Adrenal gland (tissue), 19 donors: ENCODE data around the gene ZNF747. TPM values are rescaled to one million over a fixed set of nuclear protein-coding genes. Genes with fewer than 3 reads are reported as not detected.

Experiments
- DNase-seq, 7 donors: peaks; one replicate each; pipeline ENCODE4 v3.0.0-alpha.2; 2019 to 2020
- H3K27ac ChIP-seq, 5 donors: fragments of 200-600 bp; sonication (generic) in 4 of 5; 1 replicate in 3 of 5; 2 replicates in 2 of 5; pipeline versions ENCODE4 v1.5.1 to v1.8.0; 2016 to 2020; ENCODE audit warnings: mild to moderate bottlenecking in 1 of 5
- H3K27me3 ChIP-seq: fragments of 200-600 bp; 2 replicates; pipeline ENCODE4 v1.8.0; 2021
- H3K36me3 ChIP-seq, 2 donors: fragments of 200-600 bp; replicated peaks in 1 of 2; 1 replicate in 1 of 2; 2 replicates in 1 of 2; pipeline versions ENCODE4 v1.5.1 to v1.8.0; 2018 to 2022
- H3K4me1 ChIP-seq, 2 donors: fragments of 200-600 bp; replicated peaks in 1 of 2; 1 replicate in 1 of 2; 2 replicates in 1 of 2; pipeline versions ENCODE4 v1.5.1 to v1.8.0; 2018 to 2021
- H3K4me3 ChIP-seq, 4 donors: fragments of 200-600 bp; sonication (generic) in 3 of 4; one replicate each; pipeline ENCODE4 v1.5.1; 2016 to 2018
- H3K9me3 ChIP-seq, 3 donors: fragments of 200-600 bp; sonication (generic) in 1 of 3; replicated peaks in 1 of 3; 1 replicate in 2 of 3; 2 replicates in 1 of 3; pipeline versions ENCODE4 v1.5.1 to v1.8.0; 2016 to 2021
- POLR2A ChIP-seq, 2 donors: fragments of 450-650 bp; IDR thresholded peaks; one replicate each; pipeline ENCODE4 v1.6.1; 2017; ENCODE audit warnings: antibody characterized with exemption in 2 of 2, mild to moderate bottlenecking in 2 of 2, moderate library complexity in 1 of 2
- WGBS, 4 donors: extraction: QIAGEN DNeasy Blood & Tissue Kit in 2 of 4; methylation state at CpG; one replicate each; pipeline versions ENCODE4 v1.1.5 to v1.1.7; 2013 to 2017; 5-methylcytosine and 5-hydroxymethylcytosine counted together
- intact Hi-C, 2 donors: fragments of 100-400 bp; cut with DNase I; formaldehyde crosslinking; loops; one replicate each; pipeline versions ENCODE4 v1.14.1 to v1.15.0; 2022 to 2023
- long read RNA-seq, 10 donors: library from polyadenylated mRNA in 3 of 10; unstranded in 2 of 10; stranded (forward) in 1 of 10; transcript quantifications; one replicate each; pipeline ENCODE4 v2.0.0 and lab custom pipeline, GENCODE V29; 2021 to 2026
- polyA plus RNA-seq, 3 donors: library from polyadenylated mRNA; stranded (reverse); fragments of 200-250 nt in 2 of 3; fragments of 350-450 nt in 1 of 3; fragmentation: Illumina TruSeq in 1 of 3; extraction: RNeasy Lipid Tissue Mini Kit (QIAGEN cat#74804) in 1 of 3; gene quantifications; one replicate each; pipeline ENCODE4 v1.2.3, GENCODE V29; 2013 to 2014
- total RNA-seq, 9 donors: library from RNA; depleted of rRNA in 4 of 9; stranded (reverse); fragments of >200 nt in 4 of 9; fragments of 120-200 nt in 1 of 9; fragmentation: NEBNext Ultra II Directional in 1 of 9; extraction: Animal tissue kit (Norgen Biotek cat#: 25700) in 1 of 9; gene quantifications; one replicate each; pipeline versions ENCODE4 v1.1.0 to v1.2.4, GENCODE V29; 2013 to 2023
- TF ChIP-seq, protein P1 (sequence below), 6 experiments: fragments of 450-650 bp in 4 of 6; fragments of 200-600 bp in 2 of 6; sonication (generic) in 1 of 6; IDR thresholded peaks; 1 replicate in 5 of 6; 2 replicates in 1 of 6; pipeline versions ENCODE4 v1.5.1 to v1.8.0; 2016 to 2021; ENCODE audit warnings: antibody characterized with exemption in 6 of 6, mild to moderate bottlenecking in 2 of 6, moderate library complexity in 1 of 6
- donor health status: healthy with polysubstance abuse.
- donor health status: Bipolar disorder and iron deficiency.
- donor health status: DM: yes; HTN: yes; CAD: no.
- donor health status: DM: no; HTN: no; CAD: no.
- donor health status: DM: no; HTN: no; CAD: no.
- donor health status: DM: yes; HTN: yes; CAD: no.

The ZNF747 gene
- total RNA-seq (10 to 100 TPM in 8 of 9 donors, 1 to 10 TPM in 1; 8.6 to 19.9 (median 15.2) TPM), polyA plus RNA-seq (1 to 10 TPM; 7.7 to 9.3 (median 8.4) TPM)
- long read RNA-seq, donor 1, partial matches to known transcripts: 0 of 2 reads
- long read RNA-seq, donor 1, other reads (novel, unspliced or antisense): 0 of 2 reads
- long read RNA-seq, donor 2, partial matches to known transcripts: 0 of 3 reads
- long read RNA-seq, donor 2, other reads (novel, unspliced or antisense): 0 of 3 reads
- long read RNA-seq, donor 3, partial matches to known transcripts: 0 of 3 reads
- long read RNA-seq, donor 3, other reads (novel, unspliced or antisense): 0 of 3 reads
- long read RNA-seq, donor 4, partial matches to known transcripts: 0 of 4 reads
- long read RNA-seq, donor 4, other reads (novel, unspliced or antisense): 1 of 4 reads
- long read RNA-seq, donor 5, transcript ZNF747-202 (2 exons, 3,504 nt): major isoform, 13 of 38 reads
- long read RNA-seq, donor 5, transcript ZNF747-203 (3 exons, 1,511 nt): minor isoform, 12 of 38 reads
- long read RNA-seq, donor 5, partial matches to known transcripts: 0 of 38 reads
- long read RNA-seq, donor 5, other reads (novel, unspliced or antisense): 10 of 38 reads
- long read RNA-seq, donor 6, partial matches to known transcripts: 0 of 1 reads
- long read RNA-seq, donor 6, other reads (novel, unspliced or antisense): 0 of 1 reads
- long read RNA-seq, donor 7, partial matches to known transcripts: 0 of 3 reads
- long read RNA-seq, donor 7, other reads (novel, unspliced or antisense): 0 of 3 reads
- long read RNA-seq, donor 8, partial matches to known transcripts: 0 of 1 reads
- long read RNA-seq, donor 8, other reads (novel, unspliced or antisense): 0 of 1 reads
- long read RNA-seq, donor 9, partial matches to known transcripts: 0 of 2 reads
- long read RNA-seq, donor 9, other reads (novel, unspliced or antisense): 0 of 2 reads
- long read RNA-seq, donor 10, partial matches to known transcripts: 0 of 3 reads
- long read RNA-seq, donor 10, other reads (novel, unspliced or antisense): 0 of 3 reads

DNA sequence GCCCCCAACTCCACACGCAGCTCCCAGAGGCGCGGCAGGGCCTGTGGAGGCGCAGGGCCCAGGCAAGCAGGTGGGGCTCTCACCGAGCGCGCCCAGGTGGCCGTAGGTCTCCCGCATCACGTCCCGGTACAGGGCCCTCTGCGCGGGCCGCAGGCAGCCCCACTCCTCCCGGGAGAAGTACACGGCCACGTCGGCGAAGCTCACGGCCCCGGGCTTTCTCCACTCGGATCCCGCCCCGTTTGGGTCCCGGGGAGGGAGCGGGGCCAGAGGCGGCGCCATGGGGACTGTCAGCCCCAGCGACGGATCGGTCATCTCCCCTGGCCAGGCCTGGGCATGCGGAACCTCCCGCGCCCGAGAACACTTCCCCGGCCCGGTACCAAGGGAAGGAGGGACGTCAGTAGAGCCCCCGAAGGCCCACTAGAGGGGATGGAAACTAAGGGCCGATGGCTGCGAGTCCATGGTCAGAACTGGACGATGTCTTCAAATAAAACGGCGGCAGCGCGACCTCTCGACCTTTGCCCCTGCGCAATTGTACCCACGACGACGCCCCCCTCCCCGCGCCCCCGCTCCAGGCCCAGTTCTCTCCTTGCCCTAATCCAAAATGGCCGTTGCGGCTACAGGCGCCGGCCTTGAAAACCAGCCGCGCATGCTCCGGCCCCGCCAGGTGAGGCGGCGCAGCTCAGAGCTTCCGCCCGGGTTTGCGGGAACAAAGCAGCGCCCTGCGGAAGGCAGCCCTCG, at the start of gene ZNF747:
TSS of gene ZNF747 (minus strand) at position 491 of the 738 bp plus-strand sequence. CDS start at position 312, 179 bp downstream.
- Histone ChIP-seq H3K27me3 (no peaks in the 10 kb centered on the region), H3K4me3 (peak within 1 kb of the TSS; percentile 20 to 91 (median 61)), H3K27ac (peak within 1 kb of the TSS; percentile 73 to 96 (median 95)), H3K36me3 (peaks cover 0 to 16% of the 10 kb centered on the region in 2 donors), H3K9me3 (no peaks in the 10 kb centered on the region), H3K4me1 (peaks cover 16 to 20% of the 10 kb centered on the region in 2 donors)
- intact Hi-C loops: no loop called here
- 0 to 1% (median 1%) methylated on average over 21 to 70 of the region's 70 CpGs for WGBS, 4 donors
- peak; percentile 92 to 97 (median 94) for DNase-seq
- TF ChIP-seq POLR2A (IDR thresholded peaks at IDR 0.05): peak in 1 of 2 donors; percentile 67
- TF ChIP-seq, protein P1, sequence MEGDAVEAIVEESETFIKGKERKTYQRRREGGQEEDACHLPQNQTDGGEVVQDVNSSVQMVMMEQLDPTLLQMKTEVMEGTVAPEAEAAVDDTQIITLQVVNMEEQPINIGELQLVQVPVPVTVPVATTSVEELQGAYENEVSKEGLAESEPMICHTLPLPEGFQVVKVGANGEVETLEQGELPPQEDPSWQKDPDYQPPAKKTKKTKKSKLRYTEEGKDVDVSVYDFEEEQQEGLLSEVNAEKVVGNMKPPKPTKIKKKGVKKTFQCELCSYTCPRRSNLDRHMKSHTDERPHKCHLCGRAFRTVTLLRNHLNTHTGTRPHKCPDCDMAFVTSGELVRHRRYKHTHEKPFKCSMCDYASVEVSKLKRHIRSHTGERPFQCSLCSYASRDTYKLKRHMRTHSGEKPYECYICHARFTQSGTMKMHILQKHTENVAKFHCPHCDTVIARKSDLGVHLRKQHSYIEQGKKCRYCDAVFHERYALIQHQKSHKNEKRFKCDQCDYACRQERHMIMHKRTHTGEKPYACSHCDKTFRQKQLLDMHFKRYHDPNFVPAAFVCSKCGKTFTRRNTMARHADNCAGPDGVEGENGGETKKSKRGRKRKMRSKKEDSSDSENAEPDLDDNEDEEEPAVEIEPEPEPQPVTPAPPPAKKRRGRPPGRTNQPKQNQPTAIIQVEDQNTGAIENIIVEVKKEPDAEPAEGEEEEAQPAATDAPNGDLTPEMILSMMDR (IDR thresholded peaks at IDR 0.05): peak in 1 of 6 experiments; percentile 10

DNA sequence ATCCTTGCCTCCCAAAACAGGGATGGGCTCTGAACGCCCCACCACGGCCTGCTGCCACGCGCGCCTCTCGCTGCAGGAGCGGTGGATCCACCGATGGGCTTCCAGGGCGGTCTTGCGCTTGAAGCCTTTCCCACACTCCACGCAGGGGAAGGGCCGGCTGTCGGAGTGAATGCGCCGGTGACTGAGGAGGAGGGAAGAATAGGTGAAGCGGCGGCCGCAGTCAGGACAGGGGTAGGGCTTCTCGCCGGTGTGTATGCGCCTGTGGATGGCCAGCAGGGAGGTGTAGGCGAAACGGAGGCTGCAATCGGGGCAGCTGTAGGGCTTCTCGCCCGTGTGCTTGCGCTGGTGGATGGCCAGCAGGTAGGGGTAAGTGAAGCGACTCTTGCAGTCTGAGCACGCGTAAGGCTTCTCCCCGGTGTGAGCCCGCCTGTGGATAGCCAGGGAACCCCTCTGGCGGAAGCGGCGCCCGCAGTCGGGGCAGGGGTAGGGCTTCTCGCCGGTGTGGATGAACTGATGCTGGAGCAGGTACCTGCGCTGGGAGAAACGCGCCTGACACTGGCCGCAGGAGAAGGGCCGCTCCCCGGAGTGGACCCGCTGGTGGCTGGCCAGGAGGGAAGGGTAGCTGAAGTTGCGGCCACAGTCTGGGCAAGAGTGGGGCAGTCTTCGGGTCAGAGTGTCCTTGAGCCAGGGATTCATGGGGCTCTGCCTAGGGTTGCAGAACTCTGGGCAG, 48.1 kb upstream of the ZNF747 start:
- 96 to 98% (median 96%) methylated on average over 31 to 48 of the region's 48 CpGs for WGBS, 4 donors
- Histone ChIP-seq H3K4me3 (no peak overlapping the region), H3K27ac (no peak overlapping the region), H3K27me3 (no peaks in the 10 kb centered on the region), H3K36me3 (peaks cover 0 to 29% of the 10 kb centered on the region in 2 donors), H3K9me3 (no peaks in the 10 kb centered on the region), H3K4me1 (peaks cover 10 to 13% of the 10 kb centered on the region in 2 donors)
- TF ChIP-seq, protein P1 (IDR thresholded peaks at IDR 0.05): no peak
- TF ChIP-seq POLR2A (IDR thresholded peaks at IDR 0.05): no peak
- no peak for DNase-seq
- intact Hi-C loops: no loop called here

DNA sequence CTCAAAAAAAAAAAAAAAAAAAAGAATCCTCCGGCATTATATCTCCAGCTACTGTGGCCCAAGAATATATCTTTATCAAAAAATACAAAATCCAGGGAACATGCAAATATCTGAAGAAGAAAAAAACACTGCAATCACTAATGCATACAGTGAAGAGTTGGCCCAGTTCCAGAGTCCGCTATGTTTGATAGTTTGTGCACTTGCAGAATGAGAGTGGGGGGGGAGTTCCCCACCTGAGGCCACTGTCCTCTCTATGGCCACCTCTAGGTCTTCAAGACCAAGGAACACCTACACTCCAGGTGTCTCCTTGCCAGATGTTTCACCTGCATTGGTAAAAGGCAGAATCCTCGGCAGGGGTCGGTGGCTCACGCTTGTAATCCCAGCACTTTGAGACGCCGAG, 46.8 kb upstream of the ZNF747 start:
- TF ChIP-seq, protein P1 (IDR thresholded peaks at IDR 0.05): no peak
- TF ChIP-seq POLR2A (IDR thresholded peaks at IDR 0.05): no peak
- Histone ChIP-seq H3K4me1 (peaks cover 10 to 13% of the 10 kb centered on the region in 2 donors), H3K4me3 (no peak overlapping the region), H3K27ac (no peak overlapping the region), H3K9me3 (no peaks in the 10 kb centered on the region), H3K27me3 (no peaks in the 10 kb centered on the region), H3K36me3 (peaks cover 0 to 29% of the 10 kb centered on the region in 2 donors)
- 84 to 87% (median 85%) methylated on average over 4 to 7 of the region's 7 CpGs for WGBS, 4 donors
- no peak for DNase-seq
- intact Hi-C loops: no loop called here
